Measurements from ENCODE around the gene VEGFC.

VEGFC gene

DNA sequence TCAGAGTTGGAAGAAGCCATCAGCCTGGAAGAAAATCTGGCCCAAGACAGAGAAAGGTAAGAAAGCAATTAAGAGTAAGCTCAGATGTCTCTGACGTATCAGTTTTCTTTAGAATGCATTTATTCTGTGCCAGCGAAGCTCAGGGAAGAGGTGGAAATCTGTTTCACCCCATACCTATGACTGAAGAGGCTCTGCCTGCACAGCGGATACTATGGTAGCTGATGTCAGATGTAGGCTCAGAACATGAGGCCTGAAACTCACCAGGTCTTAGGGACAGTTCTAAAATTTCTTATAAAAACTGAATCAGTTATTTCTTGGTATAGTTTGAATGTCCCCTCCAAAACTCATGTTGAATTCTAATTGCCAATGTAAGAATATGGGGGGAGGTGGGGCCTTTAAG is 30.9 kb downstream of the VEGFC start:
- no peak for DNase-seq (ENCODE audit: low spot score)

GRCh38 chr4:176760471-176760870 is 32.3 kb downstream of the VEGFC start:
- DNase-seq (ENCODE audit: low spot score), result no peak

GRCh38 chr4:176758731-176759130 is 34.0 kb downstream of the VEGFC start:
- no peak for DNase-seq (ENCODE audit: low spot score)

GRCh38 chr4:176758323-176758722 is 34.4 kb downstream of the VEGFC start:
- no peak for DNase-seq (ENCODE audit: low spot score)

GRCh38 chr4:176755613-176756012 is 37.1 kb downstream of the VEGFC start:
- DNase-seq (ENCODE audit: low spot score), result no peak

DNA sequence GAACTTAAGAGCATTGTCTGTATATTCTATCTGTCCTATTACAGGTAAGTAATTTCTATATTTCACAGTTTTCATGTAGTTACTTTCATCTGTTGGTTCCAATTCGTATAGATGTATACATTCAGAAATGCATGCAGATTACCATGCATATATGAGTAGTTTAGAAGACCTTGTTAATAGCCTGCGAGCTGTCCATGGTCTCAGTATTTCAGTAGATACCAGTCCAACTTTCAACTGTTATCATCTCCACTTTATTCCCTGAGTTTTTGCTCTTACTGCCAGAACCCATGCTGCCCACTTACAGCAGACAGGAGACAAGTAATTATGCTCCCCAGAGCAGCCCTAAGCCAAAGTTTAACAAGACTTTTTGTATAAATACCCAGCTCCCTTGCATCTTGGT is 37.7 kb downstream of the VEGFC start:
- DNase-seq (ENCODE audit: low spot score), result no peak

- peak; percentile 84 for DNase-seq (ENCODE audit: low spot score)
Observed at GRCh38 chr4:176753049-176753448, 39.7 kb downstream of the VEGFC start.

GRCh38 chr4:176752191-176752749 is 40.5 kb downstream of the VEGFC start:
- DNase-seq (ENCODE audit: low spot score), result no peak

DNA sequence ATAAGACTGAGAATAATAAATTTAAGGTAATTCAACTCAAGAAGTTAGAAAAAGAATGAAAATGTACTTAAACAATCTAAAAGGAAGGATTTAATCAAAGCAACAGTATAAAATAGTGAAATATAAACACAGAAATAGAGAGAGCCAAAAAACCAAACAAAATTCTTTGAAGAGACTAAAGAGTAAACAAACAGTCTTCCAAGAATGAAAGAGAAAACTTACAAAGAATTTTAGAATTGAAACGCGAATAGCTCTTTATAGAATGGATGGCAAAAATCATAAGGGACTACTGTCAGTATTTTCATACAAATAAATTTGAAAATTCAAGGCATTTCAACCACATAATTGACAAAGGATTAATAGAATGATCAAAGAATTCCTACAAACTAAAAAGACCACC is 41.7 kb downstream of the VEGFC start:
- no peak for DNase-seq (ENCODE audit: low spot score)

DNA sequence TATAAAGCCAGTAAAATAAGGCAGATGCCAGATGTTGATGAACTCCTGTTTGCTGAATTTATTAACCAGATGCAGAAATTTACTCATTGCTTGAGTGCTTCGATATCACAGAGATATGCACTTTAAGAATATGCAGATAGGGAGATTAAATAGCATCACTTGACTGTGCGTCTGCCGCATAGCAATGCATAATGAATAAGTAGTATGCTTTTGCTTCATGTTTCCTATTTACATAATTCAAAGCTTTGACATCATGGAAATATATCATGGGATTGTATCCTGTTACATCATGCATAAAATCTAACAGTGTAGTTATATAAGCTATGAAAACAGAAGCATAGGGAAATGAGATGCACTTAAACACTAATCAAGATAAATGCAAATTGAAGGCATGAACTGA is 45.9 kb downstream of the VEGFC start:
- DNase-seq (ENCODE audit: low spot score), result no peak

DNA sequence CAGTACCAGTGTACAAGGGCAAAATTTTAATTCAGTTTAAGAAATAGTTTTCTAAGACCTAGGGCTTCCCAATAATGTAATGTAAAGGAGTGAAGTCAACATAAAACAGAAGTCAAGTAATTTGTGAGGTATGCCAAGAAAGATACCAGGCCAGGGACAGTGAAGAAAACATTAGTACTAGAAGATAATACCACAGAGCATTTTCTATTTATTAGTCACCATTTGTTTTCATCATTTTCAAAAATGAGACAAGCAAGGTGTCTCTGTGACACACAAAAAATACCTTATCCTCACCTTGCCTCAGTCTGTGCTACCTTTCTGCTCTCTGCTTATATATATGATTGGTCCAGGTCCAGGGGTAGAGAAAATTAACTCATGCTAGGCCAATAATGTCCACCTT is 46.8 kb downstream of the VEGFC start:
- DNase-seq (ENCODE audit: low spot score), result no peak

DNA sequence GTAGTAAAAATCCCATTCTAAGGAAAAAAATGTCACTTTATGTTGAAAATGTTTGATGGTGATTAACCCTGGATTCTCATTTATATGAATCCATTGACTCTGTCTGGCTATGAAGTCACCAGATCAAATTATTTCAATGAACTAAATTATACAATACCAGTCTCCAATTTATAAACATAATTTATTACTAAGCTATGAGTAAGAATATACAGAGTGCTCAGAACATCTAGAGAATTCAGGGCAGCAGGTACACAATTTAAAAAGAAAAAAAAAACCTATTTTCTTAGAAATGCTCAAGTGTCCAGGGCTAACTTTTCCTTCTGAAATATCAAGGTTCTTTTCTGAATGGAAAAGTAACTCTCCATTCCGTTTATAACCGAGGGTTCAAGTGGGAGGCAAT is 48.6 kb downstream of the VEGFC start:
- no peak for DNase-seq (ENCODE audit: low spot score)

DNA sequence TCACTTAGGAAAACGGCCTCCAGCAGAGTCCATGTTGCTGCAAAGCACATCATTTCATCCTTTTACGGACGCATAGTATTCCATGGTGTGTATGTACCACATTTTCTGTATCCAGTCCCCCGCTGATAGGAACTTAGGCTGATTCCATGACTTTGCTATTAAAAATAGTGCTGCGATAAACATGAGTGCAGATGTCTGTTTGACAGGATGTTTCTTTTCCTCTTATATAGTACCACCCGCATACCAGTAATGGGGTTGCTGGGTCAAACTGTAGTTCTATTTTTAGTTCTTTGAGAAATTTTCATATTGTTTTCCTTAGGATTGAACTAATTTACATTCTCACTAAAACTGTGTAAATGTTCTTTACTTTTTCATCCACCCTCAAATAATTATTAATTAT is 50.5 kb downstream of the VEGFC start:
- no peak for DNase-seq (ENCODE audit: low spot score)

- no peak for DNase-seq (ENCODE audit: low spot score)
Observed at GRCh38 chr4:176741253-176741652, 51.5 kb downstream of the VEGFC start.

DNA sequence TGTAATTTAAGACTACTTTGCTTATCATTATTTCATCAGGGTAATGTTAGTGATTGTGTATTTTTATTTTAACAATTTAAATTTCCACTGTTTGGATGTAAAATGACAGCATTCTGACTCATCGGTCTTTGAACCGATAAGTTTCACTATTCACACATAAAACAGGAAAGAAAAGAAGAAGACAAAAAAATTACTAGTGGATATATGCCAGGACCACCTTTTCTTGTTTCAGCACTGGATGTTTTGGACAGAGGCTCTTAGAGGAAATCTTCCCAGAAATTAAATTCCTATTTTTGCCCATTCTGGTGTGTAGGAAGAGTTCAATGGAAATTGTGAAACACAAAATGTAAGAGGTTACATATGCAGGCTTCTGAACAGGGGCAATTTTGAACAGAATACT is 57.4 kb downstream of the VEGFC start:
- peak; percentile 13 for DNase-seq (ENCODE audit: low spot score)

DNA sequence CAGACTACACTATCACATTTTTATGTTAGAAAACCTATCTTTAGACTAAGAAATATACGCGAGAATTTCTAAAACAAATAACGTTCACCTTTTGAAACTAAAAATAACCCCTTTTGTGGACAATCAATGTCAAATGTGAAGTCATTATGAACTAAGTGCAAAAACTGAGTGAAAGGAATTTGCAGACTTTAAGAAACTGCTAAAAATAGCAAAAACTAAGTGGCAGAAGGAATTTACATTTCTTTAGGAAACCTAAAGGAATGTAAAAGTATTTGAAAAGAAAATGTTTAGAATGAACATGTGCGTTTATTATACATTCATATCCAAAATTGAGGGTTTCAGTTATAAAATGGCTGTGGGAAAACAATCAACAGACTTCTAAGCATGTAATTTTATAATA is 58.3 kb downstream of the VEGFC start:
- no peak for DNase-seq (ENCODE audit: low spot score)

DNA sequence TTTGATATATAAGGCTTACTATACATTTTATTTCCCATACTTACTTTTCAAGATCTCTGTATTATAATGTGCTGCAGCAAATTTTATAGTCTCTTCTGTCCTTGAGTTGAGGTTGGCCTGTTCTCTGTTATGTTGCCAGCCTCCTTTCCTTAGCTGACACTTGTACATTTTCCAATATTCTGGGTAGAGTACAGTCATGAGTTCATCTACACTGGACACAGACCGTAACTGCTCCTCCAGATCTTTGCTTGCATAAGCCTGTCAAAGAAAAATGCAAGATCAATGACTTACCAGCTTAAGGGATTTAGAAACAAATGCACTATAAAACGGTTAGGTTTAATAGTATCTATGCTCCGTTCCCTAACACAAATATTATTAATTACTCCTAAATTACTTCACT is 63.2 kb downstream of the VEGFC start:
- no peak for DNase-seq (ENCODE audit: low spot score)

- no peak for DNase-seq (ENCODE audit: low spot score)
Observed at GRCh38 chr4:176726803-176727202, 65.9 kb downstream of the VEGFC start.

DNA sequence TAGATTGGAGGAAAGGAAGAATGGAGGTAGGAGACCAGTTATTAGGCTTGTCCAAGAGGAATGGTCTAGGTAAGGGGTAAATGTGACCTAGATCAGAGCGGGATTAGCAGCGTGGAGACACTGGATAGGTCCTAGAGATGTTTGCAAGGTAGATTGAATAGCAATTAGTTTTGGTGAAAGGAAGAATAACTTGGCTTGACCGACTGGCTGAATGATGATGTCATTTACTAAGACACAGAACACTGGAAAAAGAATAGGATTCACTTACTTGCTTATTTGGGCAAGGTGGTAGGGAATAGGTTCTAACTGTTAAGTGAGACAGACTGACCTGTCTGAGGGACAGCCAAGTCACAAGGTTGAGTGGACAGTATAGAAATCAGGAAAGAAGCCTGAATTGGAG is 71.3 kb downstream of the VEGFC start:
- DNase-seq (ENCODE audit: low spot score), result no peak

- DNase-seq (ENCODE audit: low spot score), result no peak
Observed at GRCh38 chr4:176718881-176719280, 73.8 kb downstream of the VEGFC start.

GRCh38 chr4:176717237-176717636 is 75.5 kb downstream of the VEGFC start:
- DNase-seq (ENCODE audit: low spot score), result no peak

GRCh38 chr4:176709417-176709816 is 83.3 kb downstream of the VEGFC start:
- no peak for DNase-seq (ENCODE audit: low spot score)

GRCh38 chr4:176708771-176709311 is 83.9 kb downstream of the VEGFC start:
- DNase-seq (ENCODE audit: low spot score), result no peak

DNA sequence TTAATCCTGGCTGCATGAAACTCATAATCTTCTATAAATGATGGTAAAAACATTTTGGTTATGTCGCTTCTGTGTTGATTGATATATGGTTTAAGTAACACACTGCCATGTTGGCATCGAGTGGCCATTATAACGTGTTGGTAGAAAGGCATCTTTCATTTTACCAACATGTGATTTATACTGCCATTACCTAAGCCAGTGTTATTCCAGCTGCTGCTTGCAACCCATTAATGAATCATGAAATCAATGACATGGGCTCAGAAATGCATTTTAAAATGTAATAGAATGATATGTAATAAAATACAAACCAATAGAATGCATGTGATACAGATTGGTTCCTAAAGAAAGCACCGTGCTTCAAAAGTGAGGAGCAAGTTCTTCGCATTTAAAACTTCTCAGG is 102.0 kb downstream of the VEGFC start:
- no peak for DNase-seq (ENCODE audit: low spot score)

Measured in AG20443 (cell line).